ENCODE results near the gene ENDOD1.

Gene ENDOD1

GRCh38 chr11:95076981-95077380 lies 12.7 kb upstream of the ENDOD1 start:
- no peak for DNase-seq

GRCh38 chr11:95078526-95078925 lies 11.1 kb upstream of the ENDOD1 start:
- no peak for DNase-seq

- no peak for DNase-seq
These were observed 8.6 kb upstream of the ENDOD1 start for GRCh38 chr11:95081010-95081409.

DNA sequence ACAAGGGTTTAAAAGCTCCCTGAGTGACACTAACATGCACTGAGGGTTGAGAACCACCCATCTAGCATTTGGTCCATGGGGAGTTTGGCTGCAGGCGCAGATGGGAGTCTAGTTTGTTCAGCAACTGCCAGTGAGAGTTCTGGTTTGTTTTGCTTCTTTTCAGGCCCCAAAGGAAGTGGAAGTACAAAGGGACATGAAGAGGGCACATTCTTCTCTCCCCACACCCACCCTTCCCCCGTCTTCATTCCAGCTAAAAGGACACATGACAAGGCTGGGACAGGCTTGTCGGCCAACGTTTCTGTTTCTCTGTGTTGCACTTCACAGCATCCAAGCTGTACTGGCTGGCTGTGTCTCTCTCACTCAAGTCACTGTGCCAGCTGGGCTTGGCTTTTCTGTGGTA lies 8.2 kb upstream of the ENDOD1 start:
- no peak for DNase-seq

DNA sequence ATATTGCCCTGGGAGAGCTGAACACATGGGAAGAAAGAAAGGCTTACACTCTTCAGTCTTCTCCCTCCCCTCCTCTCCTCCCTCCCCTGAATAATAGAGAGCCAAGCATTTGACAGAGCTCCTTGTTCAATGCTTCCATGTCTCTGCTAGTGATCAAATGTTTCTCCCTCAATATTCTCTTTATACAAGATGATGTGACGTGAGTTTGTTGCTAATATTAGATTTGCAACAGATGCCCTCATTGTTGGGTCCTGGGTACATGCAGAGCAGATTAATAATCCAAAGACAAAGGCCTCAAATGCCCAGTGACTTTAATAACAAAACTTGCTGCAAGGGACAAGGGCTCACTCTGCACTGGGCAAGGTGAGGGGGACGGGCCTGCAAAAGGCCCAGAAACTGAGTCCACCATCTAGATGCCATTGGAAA lies 7.1 kb upstream of the ENDOD1 start:
- no peak for DNase-seq

- DNase-seq = no peak
These were observed 5.1 kb upstream of the ENDOD1 start for GRCh38 chr11:95084509-95084908.

- DNase-seq = no peak
These were observed 4.4 kb upstream of the ENDOD1 start for GRCh38 chr11:95085117-95085816.

GRCh38 chr11:95086151-95086550 lies 3.5 kb upstream of the ENDOD1 start:
- no peak for DNase-seq

- no peak for DNase-seq
These were observed 2.6 kb upstream of the ENDOD1 start for GRCh38 chr11:95086836-95087570.

GRCh38 chr11:95088946-95089619 lies 563 bp upstream of the ENDOD1 start:
- DNase-seq = no peak

DNA sequence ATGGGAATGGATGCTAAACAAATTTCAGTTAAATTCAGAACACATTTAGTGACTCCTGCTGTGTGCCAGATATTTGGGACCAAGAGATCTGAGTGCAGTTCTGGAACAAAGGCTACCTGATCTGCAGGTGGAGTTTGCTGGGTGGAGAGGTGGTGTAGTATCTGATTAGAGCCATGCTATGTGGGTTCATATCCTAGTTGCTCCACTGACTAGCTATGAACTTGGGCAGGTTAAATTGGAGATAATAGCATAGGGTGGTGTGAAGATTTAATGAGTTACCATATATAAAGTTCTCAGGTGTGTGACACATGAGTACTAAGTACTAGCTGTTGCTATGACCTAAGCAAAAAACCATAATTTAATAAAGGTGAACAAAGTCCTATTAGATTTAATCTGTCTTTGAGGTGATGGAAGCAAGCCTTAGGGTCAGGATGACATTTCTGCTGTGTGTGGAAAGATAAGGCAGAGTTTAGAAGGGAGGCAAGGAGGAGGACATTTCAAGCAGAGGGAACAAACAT lies 2.1 kb downstream of the ENDOD1 start:
- DNase-seq = no peak

GRCh38 chr11:95092549-95093324 lies 3.1 kb downstream of the ENDOD1 start:
- DNase-seq = no peak

DNA sequence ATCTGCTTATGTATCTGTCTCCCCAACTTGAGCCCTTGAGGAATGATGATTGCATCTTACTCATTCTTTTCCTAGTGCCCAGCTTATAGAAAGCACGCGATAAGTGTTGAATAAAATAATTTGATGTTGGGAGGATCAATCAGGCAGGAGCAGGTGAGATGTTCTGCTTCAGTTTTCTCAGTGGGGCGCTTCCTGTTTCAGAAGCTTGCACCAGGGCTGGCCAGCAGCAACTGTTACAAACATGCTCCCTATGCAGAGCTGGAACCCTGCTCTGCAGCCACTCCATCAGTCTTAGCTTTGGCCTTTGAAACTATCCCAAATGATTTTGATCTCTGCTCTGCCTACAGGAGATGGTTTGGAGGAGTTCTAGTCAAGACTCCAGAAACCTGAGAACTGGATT lies 3.9 kb downstream of the ENDOD1 start:
- no peak for DNase-seq

DNA sequence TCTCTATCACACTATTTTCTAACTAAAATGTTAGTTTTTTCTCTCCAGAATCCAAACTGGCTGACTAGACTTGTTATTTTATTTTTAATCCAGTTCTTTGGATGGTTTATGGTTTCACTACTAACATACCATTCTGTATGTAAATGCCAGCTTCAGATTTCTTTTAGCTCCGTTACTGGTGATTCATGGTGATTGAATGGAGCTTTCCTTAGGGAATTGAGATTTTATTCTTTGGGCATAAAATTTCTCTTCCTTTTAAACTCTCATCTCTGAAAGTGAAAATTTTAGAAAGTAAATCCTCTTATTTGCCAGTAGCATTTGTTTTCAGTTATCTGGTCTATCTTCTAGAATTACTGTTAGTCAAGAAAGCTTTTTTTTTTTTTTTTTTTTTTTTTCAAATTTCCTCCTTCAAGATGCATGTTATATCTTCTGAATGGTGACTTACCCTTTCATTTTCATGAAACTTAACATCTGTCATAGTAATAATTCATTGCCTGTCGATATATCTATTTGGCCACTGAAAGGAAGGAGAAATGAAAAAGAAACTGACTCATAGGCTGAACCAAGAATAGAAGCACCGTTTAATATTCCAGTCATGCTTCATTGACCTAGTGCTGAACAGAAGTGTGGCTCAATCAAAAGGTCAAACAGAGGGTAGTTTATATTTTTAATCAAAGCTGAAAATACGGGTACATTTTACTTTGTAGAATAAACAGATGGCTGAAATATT lies 6.4 kb downstream of the ENDOD1 start:
- no peak for DNase-seq

GRCh38 chr11:95097209-95097608 lies 7.6 kb downstream of the ENDOD1 start:
- no peak for DNase-seq

DNA sequence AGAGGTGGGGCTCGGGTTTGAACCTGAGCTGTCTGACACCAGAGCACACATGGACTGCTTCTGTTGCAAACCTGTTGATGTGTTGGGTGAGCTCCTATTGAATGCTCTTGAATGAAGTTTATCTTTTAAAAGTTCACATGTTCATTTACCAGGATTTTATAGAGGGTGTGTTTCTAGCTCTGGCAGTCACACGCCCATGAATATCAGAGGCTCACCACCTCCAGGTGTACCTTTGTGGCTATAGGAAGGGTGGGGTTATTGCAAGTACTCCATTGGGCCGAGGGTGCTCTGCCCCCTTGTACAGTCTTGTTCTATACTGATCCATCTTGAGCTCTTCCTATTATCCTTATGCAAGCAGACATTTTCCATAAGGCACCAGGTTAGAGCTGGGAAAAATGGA lies 9.2 kb downstream of the ENDOD1 start:
- DNase-seq = no peak

- DNase-seq = no peak
These were observed 10.6 kb downstream of the ENDOD1 start for GRCh38 chr11:95100191-95100648.

- DNase-seq = no peak
These were observed 11.3 kb downstream of the ENDOD1 start for GRCh38 chr11:95100856-95101507.

DNA sequence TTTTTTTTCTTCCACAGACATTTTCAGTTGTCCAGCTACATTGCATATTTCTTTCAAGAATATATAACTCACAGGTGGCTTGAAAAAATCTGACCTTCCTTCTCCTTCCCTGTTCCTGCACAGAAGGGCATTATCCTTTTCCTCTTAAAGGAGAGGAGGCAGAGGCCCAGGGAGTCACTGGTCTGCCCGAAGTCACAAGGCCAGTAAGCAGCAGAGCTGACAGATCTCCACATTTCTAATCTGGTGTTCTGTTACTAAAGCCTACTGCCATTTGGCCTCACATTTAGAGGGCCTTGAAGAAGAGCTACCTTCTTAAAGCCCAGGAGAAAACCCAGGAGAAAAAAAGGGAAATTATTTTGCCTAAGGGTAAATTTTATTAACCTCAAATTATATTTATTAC lies 12.3 kb downstream of the ENDOD1 start:
- no peak for DNase-seq

GRCh38 chr11:95102733-95103132 lies 13.1 kb downstream of the ENDOD1 start:
- no peak for DNase-seq

DNA sequence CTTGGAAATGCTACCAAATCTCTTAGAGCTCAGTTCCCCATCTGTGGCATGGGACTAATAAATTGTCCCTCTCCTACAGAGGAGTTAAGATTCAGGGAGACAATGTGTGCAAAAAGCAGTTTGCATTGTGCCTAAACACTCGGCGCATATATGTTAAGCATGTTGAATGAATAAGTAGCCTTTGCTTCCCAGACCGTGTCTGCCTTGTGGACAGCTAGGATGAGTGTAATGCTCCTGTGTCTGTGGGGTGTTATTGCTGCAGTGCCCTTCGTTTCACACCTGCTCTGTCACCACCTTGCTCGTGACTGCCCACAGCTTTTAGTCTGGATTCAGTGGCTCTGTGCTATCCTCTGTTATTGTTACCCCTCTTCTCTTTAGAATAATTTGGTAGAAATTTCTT lies 14.1 kb downstream of the ENDOD1 start:
- no peak for DNase-seq
